ENCODE data around the gene PFDN6. TPM values are rescaled to one million over a fixed set of nuclear protein-coding genes. Genes with fewer than 3 reads are reported as not detected.

PFDN6 gene
- total RNA-seq, 1 experiment from 2014 or later = 95.7 TPM

DNA sequence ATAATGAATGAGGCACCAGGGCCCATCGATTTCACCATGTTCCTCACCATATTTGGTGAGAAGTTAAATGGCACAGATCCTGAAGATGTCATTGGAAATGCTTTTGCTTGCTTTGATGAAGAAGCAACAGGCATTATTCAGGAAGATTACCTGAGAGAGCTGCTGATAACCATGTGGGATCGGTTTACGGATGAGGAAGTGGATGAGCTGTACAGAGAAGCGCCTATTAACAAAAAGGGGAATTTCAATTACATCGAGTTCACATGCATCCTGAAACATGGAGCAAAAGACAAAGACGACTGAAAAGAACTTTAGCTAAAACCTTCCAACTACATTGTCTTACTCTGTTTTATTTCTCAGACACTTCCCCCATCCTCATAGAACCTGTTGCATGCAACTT lies 49.8 kb downstream of the PFDN6 start:
- H3K27me3 Mint-ChIP-seq (ENCODE audit: low read depth) = no peaks in the 10 kb centered on the region
- H3K4me3 Mint-ChIP-seq = no peak overlapping the region
- no peak for ATAC-seq
- ChIA-PET CTCF (interaction anchor here (1.0 kb wide), 1 partner anchor 39 kb away, joined by 4 read pairs; no protein-coding TSS in a partner anchor), POLR2A (no interaction called here)
- no peaks in the 10 kb centered on the region for H3K9me3 Mint-ChIP-seq
- peak overlapping the region; percentile 13; the same call in 1 of the 2 replicates for H3K27ac Mint-ChIP-seq
- H3K36me3 Mint-ChIP-seq = no peaks in the 10 kb centered on the region
- DNase-seq (ENCODE audit: low spot score) = no peak
- no peaks in the 10 kb centered on the region for H3K4me1 Mint-ChIP-seq
- TF ChIP-seq TEAD1 (CRISPR knock-in tag; IDR thresholded peaks at IDR 0.05) = no peak

Small RNA genes lying within 50 kb of the gene (microRNA-seq; reads per million reads assigned to microRNA genes)
- gene MIR6834 (ENCODE audit: borderline number of aligned reads) (not detected), gene MIR6873 (ENCODE audit: borderline number of aligned reads) (1.0 reads per million)

Other genes with a start within 250 kb of the PFDN6 start
- 4.4 to 5.4 TPM (median 4.9 TPM) in 3 replicates for gene HLA-DPA1, start 216.0 kb upstream of the PFDN6 start, total RNA-seq (2021)
- gene HLA-DPB1, start 213.6 kb upstream of the PFDN6 start, total RNA-seq (2021) = 18.0 to 23.9 TPM (median 21.3 TPM) in 3 replicates
- 3.0 to 4.4 TPM (median 3.7 TPM) in 3 replicates for gene COL11A2, start 97.1 kb upstream of the PFDN6 start, total RNA-seq (2021)
- 21.5 to 24.5 TPM (median 23.3 TPM) in 3 replicates for gene RXRB, start 88.9 kb upstream of the PFDN6 start, total RNA-seq (2021)
- 131 to 163 TPM (median 134 TPM) in 3 replicates for gene SLC39A7, start 88.7 kb upstream of the PFDN6 start, total RNA-seq (2021)
- 7.3 to 8.1 TPM (median 7.7 TPM) in 3 replicates for gene HSD17B8, start 84.9 kb upstream of the PFDN6 start, total RNA-seq (2021)
- 26.6 to 30.2 TPM (median 27.8 TPM) in 3 replicates for gene RING1, start 81.1 kb upstream of the PFDN6 start, total RNA-seq (2021)
- gene VPS52, start 17.7 kb upstream of the PFDN6 start, total RNA-seq (2021) = 43.0 to 46.8 TPM (median 43.1 TPM) in 3 replicates
- gene RPS18, start 17.5 kb upstream of the PFDN6 start, total RNA-seq (2021) = 2,857 to 3,321 TPM (median 3,240 TPM) in 3 replicates
- gene B3GALT4, start 12.5 kb upstream of the PFDN6 start, total RNA-seq (2021) = 3.2 to 5.0 TPM (median 4.1 TPM) in 3 replicates
- gene WDR46, start 362 bp upstream of the PFDN6 start, total RNA-seq (2021) = 72.0 to 94.5 TPM (median 72.4 TPM) in 3 replicates
- gene RGL2, start 9.3 kb downstream of the PFDN6 start, total RNA-seq (2021) = 72.6 to 79.7 TPM (median 77.1 TPM) in 3 replicates
- 43.5 to 50.2 TPM (median 49.3 TPM) in 3 replicates for gene TAPBP, start 24.5 kb downstream of the PFDN6 start, total RNA-seq (2021)
- 11.6 to 14.7 TPM (median 13.7 TPM) in 3 replicates for gene ZBTB22, start 28.1 kb downstream of the PFDN6 start, total RNA-seq (2021)
- gene DAXX, start 33.4 kb downstream of the PFDN6 start, total RNA-seq (2021) = 61.8 to 67.2 TPM (median 65.1 TPM) in 3 replicates
- gene KIFC1, start 102.2 kb downstream of the PFDN6 start, total RNA-seq (2021) = 79.5 to 97.3 TPM (median 83.7 TPM) in 3 replicates
- gene PHF1, start 121.4 kb downstream of the PFDN6 start, total RNA-seq (2021) = 60.0 to 63.6 TPM (median 60.2 TPM) in 3 replicates
- 229 to 247 TPM (median 243 TPM) in 3 replicates for gene CUTA, start 128.5 kb downstream of the PFDN6 start, total RNA-seq (2021)
- gene SYNGAP1, start 130.5 kb downstream of the PFDN6 start, total RNA-seq (2021) = 139 to 172 TPM (median 160 TPM) in 3 replicates
- gene ZBTB9, start 165.0 kb downstream of the PFDN6 start, total RNA-seq (2021) = 19.4 to 21.2 TPM (median 20.8 TPM) in 3 replicates